Psoas muscle (tissue), 8 donors: ENCODE results near the gene BBIP1. TPM values are rescaled to one million over a fixed set of nuclear protein-coding genes. Genes with fewer than 3 reads are reported as not detected.

Source experiments
- ATAC-seq, 4 donors: fragments of 200-7000 bp; cut with Tn5 transposase; one replicate each; pipeline ENCODE4 v1.9.1; 2020; ENCODE audit warnings: moderate library complexity in 3 of 4, mild to moderate bottlenecking in 2 of 4
- DNase-seq, 2 donors: peaks; one replicate each; pipeline ENCODE4 v3.0.0-alpha.2; 2020
- H3K27ac ChIP-seq: fragments of 200-600 bp; one replicate; pipeline ENCODE4 v1.8.0; 2022
- H3K27me3 ChIP-seq, 3 donors: fragments of 200-600 bp in 1 of 3; one replicate each; pipeline versions ENCODE4 v1.6.1 to v1.8.0; 2013 to 2022; ENCODE audit warnings: low read length in 2 of 3, mild to moderate bottlenecking in 2 of 3, moderate library complexity in 1 of 3; ENCODE audit not compliant: insufficient read depth in 3 of 3
- H3K36me3 ChIP-seq, 2 donors: fragments of 200-600 bp in 1 of 2; one replicate each; pipeline versions ENCODE4 v1.6.1 to v1.8.0; 2013 to 2022; ENCODE audit warnings: low read depth in 1 of 2, mild to moderate bottlenecking in 1 of 2, moderate library complexity in 1 of 2; ENCODE audit not compliant: insufficient read depth in 1 of 2
- H3K4me1 ChIP-seq: fragments of 200-600 bp; one replicate; pipeline ENCODE4 v1.8.0; 2022
- H3K4me3 ChIP-seq: fragments of 200-600 bp; one replicate; pipeline ENCODE4 v1.8.0; 2022; ENCODE audit warnings: mild to moderate bottlenecking
- H3K9me3 ChIP-seq: fragments of 200-600 bp; one replicate; pipeline ENCODE4 v1.8.0; 2022
- WGBS, 3 donors: extraction: QIAGEN DNeasy Blood & Tissue Kit; methylation state at CpG; one replicate each; pipeline versions ENCODE4 v1.1.6 to v1.1.7; 2013; 5-methylcytosine and 5-hydroxymethylcytosine counted together
- intact Hi-C, 2 donors: fragments of 100-400 bp; cut with DNase I; formaldehyde crosslinking; loops; one replicate each; pipeline versions ENCODE4 v1.11.0 to v1.14.2; 2022
- polyA plus RNA-seq, 3 donors: library from polyadenylated mRNA; stranded (reverse); fragments of 200-250 nt; gene quantifications; one replicate each; pipeline ENCODE4 v1.2.3, GENCODE V29; 2013
- total RNA-seq, 4 donors: library from RNA; stranded (reverse); fragmentation: NEBNext Ultra II Directional in 2 of 4; extraction: Animal tissue kit (Norgen Biotek cat#: 25700) in 2 of 4; gene quantifications; one replicate each; pipeline versions ENCODE4 v1.2.1 to v1.2.4, GENCODE V29; 2021 to 2023
- TF ChIP-seq, protein P1 (sequence below): fragments of 200-600 bp; IDR thresholded peaks from one replicate; pipeline ENCODE4 v1.8.0; 2022; ENCODE audit warnings: antibody characterized with exemption
- donor health status: healthy with polysubstance abuse.
- donor health status: DM: no; HTN: no; CAD: no; lungs with moderate emphysema.
- donor health status: Bipolar disorder and iron deficiency.
- donor health status: healthy.
- donor health status: DM: yes; HTN: yes; CAD: no.
- donor health status: DM: no; HTN: no; CAD: no.
- donor health status: DM: no; HTN: no; CAD: no.
- donor health status: DM: yes; HTN: yes; CAD: no.

Gene BBIP1
- total and polyA plus RNA-seq, 7 donors: 14.8 to 30.2 (median 16.5) TPM

GRCh38 chr10:110885932-110886674, 32.9 kb downstream of the BBIP1 start:
- WGBS, 3 donors: 53 to 69% (median 59%) methylated on average over 5 of the region's 5 CpGs
- Histone ChIP-seq H3K27ac (no peak overlapping the region), H3K36me3 (peaks cover 0 to 95% of the 10 kb centered on the region in 2 donors), H3K4me3 (no peak overlapping the region), H3K4me1 (no peaks in the 10 kb centered on the region), H3K9me3 (no peaks in the 10 kb centered on the region), H3K27me3 (no peaks in the 10 kb centered on the region)
- no peak for DNase-seq
- ATAC-seq: no peak
- TF ChIP-seq, protein P1, sequence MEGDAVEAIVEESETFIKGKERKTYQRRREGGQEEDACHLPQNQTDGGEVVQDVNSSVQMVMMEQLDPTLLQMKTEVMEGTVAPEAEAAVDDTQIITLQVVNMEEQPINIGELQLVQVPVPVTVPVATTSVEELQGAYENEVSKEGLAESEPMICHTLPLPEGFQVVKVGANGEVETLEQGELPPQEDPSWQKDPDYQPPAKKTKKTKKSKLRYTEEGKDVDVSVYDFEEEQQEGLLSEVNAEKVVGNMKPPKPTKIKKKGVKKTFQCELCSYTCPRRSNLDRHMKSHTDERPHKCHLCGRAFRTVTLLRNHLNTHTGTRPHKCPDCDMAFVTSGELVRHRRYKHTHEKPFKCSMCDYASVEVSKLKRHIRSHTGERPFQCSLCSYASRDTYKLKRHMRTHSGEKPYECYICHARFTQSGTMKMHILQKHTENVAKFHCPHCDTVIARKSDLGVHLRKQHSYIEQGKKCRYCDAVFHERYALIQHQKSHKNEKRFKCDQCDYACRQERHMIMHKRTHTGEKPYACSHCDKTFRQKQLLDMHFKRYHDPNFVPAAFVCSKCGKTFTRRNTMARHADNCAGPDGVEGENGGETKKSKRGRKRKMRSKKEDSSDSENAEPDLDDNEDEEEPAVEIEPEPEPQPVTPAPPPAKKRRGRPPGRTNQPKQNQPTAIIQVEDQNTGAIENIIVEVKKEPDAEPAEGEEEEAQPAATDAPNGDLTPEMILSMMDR: no peak
- intact Hi-C loops: no loop called here

DNA sequence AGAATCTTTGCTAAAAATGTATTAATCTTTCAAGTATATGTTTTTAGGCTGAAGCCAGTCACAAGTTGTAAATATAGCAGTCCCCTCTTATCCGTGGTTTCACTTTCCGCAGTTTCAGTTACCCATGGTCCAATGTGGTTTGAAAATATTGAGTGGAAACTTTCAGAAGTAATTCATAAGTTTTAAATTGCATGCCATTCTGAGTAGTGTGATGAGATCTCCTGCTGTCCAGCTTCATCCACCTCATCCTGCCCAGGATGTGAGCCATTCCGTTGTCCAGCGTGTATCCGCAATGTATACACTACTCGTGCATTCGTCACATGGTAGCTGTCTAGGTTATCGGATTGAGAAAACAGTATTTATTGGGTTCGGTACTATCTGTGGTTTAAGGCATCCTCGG, 35.1 kb downstream of the BBIP1 start:
- DNase-seq (no peak), ATAC-seq (no peak)
- H3K4me3 ChIP-seq: no peak overlapping the region
- intact Hi-C loops: no loop called here
- H3K9me3 ChIP-seq: no peaks in the 10 kb centered on the region
- TF ChIP-seq, protein P1: no peak
- no peaks in the 10 kb centered on the region for H3K27me3 ChIP-seq
- no peaks in the 10 kb centered on the region for H3K4me1 ChIP-seq
- no peak overlapping the region for H3K27ac ChIP-seq
- WGBS, 3 donors: 86 to 89% (median 89%) methylated on average over 10 of the region's 10 CpGs
- peaks cover 0 to 82% of the 10 kb centered on the region in 2 donors for H3K36me3 ChIP-seq

DNA sequence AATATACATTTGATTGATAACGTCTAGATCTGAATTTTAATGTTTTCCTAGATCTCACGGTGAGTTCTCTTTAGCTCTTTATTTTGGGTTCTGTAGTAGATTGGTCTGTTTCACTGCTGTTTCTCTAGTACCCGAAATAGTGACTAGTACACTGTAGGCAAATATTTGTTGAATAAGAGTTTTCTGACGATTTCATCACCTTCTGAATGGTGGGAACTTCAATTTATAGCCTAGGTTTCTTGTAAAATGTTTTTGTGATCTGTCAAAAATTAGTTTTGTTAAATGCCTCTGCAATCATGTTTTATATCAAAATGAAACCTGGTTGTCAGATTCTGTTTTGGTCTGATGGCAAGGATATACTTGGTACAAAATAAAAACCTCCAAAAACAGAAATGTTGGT, 37.1 kb downstream of the BBIP1 start:
- DNase-seq (no peak), ATAC-seq (no peak)
- no peaks in the 10 kb centered on the region for H3K27me3 ChIP-seq
- no peak overlapping the region for H3K4me3 ChIP-seq
- H3K9me3 ChIP-seq: no peaks in the 10 kb centered on the region
- H3K4me1 ChIP-seq: no peaks in the 10 kb centered on the region
- WGBS, 3 donors: 74 to 84% (median 76%) methylated on average over 4 of the region's 4 CpGs
- TF ChIP-seq, protein P1: no peak
- intact Hi-C loops: no loop called here
- H3K27ac ChIP-seq: no peak overlapping the region
- H3K36me3 ChIP-seq: peaks cover 0 to 80% of the 10 kb centered on the region in 2 donors

- Histone ChIP-seq H3K36me3 (peaks cover 0 to 78% of the 10 kb centered on the region in 2 donors), H3K4me1 (no peaks in the 10 kb centered on the region), H3K9me3 (no peaks in the 10 kb centered on the region), H3K27ac (no peak overlapping the region), H3K4me3 (no peak overlapping the region), H3K27me3 (no peaks in the 10 kb centered on the region)
- ATAC-seq: no peak
- 74 to 82% (median 76%) methylated on average over 9 of the region's 9 CpGs for WGBS, 3 donors
- TF ChIP-seq, protein P1: no peak
- DNase-seq: no peak
- intact Hi-C loops: no loop called here
Observed at GRCh38 chr10:110881247-110881646, 37.7 kb downstream of the BBIP1 start.

DNA sequence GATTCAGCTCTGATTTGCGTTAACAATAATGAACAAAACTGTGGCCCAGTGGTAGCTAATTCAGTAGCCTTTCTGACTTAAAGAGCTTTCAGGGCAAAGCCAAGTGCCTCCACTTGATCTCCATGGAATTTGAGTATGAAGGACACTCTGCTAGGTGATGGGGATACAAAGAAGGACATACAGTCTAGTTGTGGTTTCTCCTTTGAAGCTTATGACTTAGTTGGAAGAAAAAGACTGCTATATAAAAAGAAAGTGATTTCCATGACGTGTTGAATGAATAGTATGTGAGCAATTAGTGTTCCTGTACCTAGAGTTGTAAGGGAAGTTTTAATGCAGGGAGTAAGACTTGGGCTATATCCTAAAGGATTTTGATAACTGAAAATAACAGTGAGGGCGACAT, 39.0 kb downstream of the BBIP1 start:
- ATAC-seq (no peak), DNase-seq (no peak)
- Histone ChIP-seq H3K27ac (no peak overlapping the region), H3K36me3 (peaks cover 0 to 70% of the 10 kb centered on the region in 2 donors), H3K27me3 (no peaks in the 10 kb centered on the region), H3K4me1 (no peaks in the 10 kb centered on the region), H3K9me3 (no peaks in the 10 kb centered on the region), H3K4me3 (no peak overlapping the region)
- intact Hi-C loops: no loop called here
- WGBS, 3 donors: 65 to 77% (median 70%) methylated on average over 3 of the region's 3 CpGs
- TF ChIP-seq, protein P1: no peak
